ENCODE data around the gene SPACA7.

Gene SPACA7

GRCh38 chr13:112450118-112450903 is 74.2 kb downstream of the SPACA7 start:
- DNase-seq, result no peak

GRCh38 chr13:112450904-112451240 is 74.7 kb downstream of the SPACA7 start:
- no peak for DNase-seq

GRCh38 chr13:112451512-112452379 is 75.6 kb downstream of the SPACA7 start:
- DNase-seq, result no peak

- no peak for DNase-seq
Observed at GRCh38 chr13:112452380-112453206, 76.4 kb downstream of the SPACA7 start.

GRCh38 chr13:112453207-112453829 is 77.2 kb downstream of the SPACA7 start:
- no peak for DNase-seq

GRCh38 chr13:112453874-112454647 is 77.9 kb downstream of the SPACA7 start:
- no peak for DNase-seq

- no peak for DNase-seq
Observed at GRCh38 chr13:112454648-112455334, 78.6 kb downstream of the SPACA7 start.

- no peak for DNase-seq
Observed at GRCh38 chr13:112455476-112456059, 79.4 kb downstream of the SPACA7 start.

- no peak for DNase-seq
Observed at GRCh38 chr13:112456138-112457056, 80.2 kb downstream of the SPACA7 start.

GRCh38 chr13:112457081-112457480 is 80.9 kb downstream of the SPACA7 start:
- DNase-seq, result no peak

- no peak for DNase-seq
Observed at GRCh38 chr13:112457485-112457884, 81.3 kb downstream of the SPACA7 start.

- DNase-seq, result no peak
Observed at GRCh38 chr13:112462408-112462807, 86.3 kb downstream of the SPACA7 start.

- DNase-seq, result no peak
Observed at GRCh38 chr13:112464720-112465119, 88.6 kb downstream of the SPACA7 start.

GRCh38 chr13:112465251-112466131 is 89.3 kb downstream of the SPACA7 start:
- no peak for DNase-seq

GRCh38 chr13:112466132-112467058 is 90.2 kb downstream of the SPACA7 start:
- no peak for DNase-seq

- no peak for DNase-seq
Observed at GRCh38 chr13:112467236-112467635, 91.1 kb downstream of the SPACA7 start.

GRCh38 chr13:112468069-112468468 is 91.9 kb downstream of the SPACA7 start:
- DNase-seq, result no peak

All from CD4-positive, alpha-beta T cell treated with Interleukin-15 for 1 hour (primary cell).